ENCODE data around the gene IL17B. TPM values are rescaled to one million over a fixed set of nuclear protein-coding genes. Genes with fewer than 3 reads are reported as not detected.

The IL17B gene
- total and polyA plus RNA-seq, 2 of the 8 experiments (the other 6 are each of a cell fraction or from before 2014, with no cell fraction given): 0.18 TPM; not detected in 1

DNA sequence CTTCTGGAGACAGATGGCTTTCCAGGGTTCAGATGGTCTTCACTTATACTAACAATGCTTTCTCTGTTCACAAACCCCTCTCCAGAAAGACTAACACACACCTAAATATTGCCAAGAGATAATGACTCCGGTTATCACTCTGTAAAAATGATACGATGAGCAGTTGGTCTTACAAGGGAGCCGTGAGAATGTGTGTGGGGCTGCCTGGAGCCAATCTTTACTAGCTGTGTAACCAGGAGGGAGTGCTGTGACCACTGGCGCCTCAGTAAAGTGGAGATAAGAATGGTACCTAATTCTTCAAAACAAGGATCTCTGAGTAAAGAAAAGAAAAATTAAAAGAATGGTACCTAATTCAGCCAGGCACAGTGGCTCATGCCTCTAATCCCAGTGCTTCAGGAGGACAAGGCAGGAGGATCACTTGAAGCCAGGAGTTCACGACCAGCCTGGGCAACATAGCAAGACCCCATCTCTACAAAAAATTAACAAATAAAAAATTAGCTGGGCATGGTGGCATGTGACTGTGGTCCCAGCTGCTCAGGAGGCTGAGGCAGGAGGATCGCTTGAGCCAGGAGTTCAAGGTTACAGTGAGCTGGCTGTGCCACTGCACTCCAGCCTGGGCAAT is 39.9 kb upstream of the IL17B start:
- Histone ChIP-seq H2BK20ac (ENCODE audit: low read length) (no peak overlapping the region), H3K56ac (replicated peaks; ENCODE audit: insufficient read length, low read depth, low read length) (no peak overlapping the region), H3K14ac (ENCODE audit: insufficient read length) (no peak overlapping the region), H3K79me2 (ENCODE audit: control insufficient read depth in 1 of 2, insufficient read depth in 2 of 2, low read length in 2 of 2) (no peaks in the 10 kb centered on the region), H2BK15ac (ENCODE audit: low read length) (no peak overlapping the region), H4K20me1 (replicated peaks in 1 of 2; ENCODE audit: control insufficient read depth in 1 of 2, insufficient read depth in 2 of 2, low read length in 2 of 2) (no peaks in the 10 kb centered on the region), H3K27me3 (replicated peaks in 1 of 4; ENCODE audit: control insufficient read depth in 3 of 4, extremely low read depth in 1 of 4, insufficient read depth in 3 of 4, low read length in 3 of 4) (no peaks in the 10 kb centered on the region), H3K36me3 (ENCODE audit: control insufficient read depth in 2 of 4, insufficient read depth in 4 of 4, low read length in 3 of 4) (no peaks in the 10 kb centered on the region), H2BK120ac (replicated peaks; ENCODE audit: low read depth, low read length) (no peak overlapping the region), H3K79me1 (ENCODE audit: low read depth, low read length) (no peaks in the 10 kb centered on the region), H3K4me2 (ENCODE audit: insufficient read depth in 1 of 2, low read depth in 2 of 2, low read length in 2 of 2) (no peak overlapping the region), H3K4ac (replicated peaks; ENCODE audit: insufficient read length, low read depth, low read length) (no peak overlapping the region), H3K9ac (replicated peaks in 1 of 4; ENCODE audit: extremely low read depth in 1 of 4, low read depth in 3 of 4, low read length in 3 of 4) (no peak overlapping the region), H3K9me3 (ENCODE audit: insufficient read depth in 2 of 2, low read depth in 1 of 2, low read length in 1 of 2) (no peaks in the 10 kb centered on the region), H3K18ac (ENCODE audit: extremely low read depth, low read length) (no peak overlapping the region), H4K91ac (replicated peaks; ENCODE audit: insufficient read length, low read length) (no peak overlapping the region), H2AK5ac (ENCODE audit: low read depth, low read length) (no peak overlapping the region), H2BK5ac (ENCODE audit: low read depth, low read length) (no peak overlapping the region), H4K5ac (ENCODE audit: insufficient read length, low read depth, low read length) (no peak overlapping the region), H3K27ac (ENCODE audit: low read depth, low read length) (no peak overlapping the region), H3K4me1 (replicated peaks in 1 of 4; ENCODE audit: control insufficient read depth in 3 of 4, insufficient read depth in 4 of 4, low read length in 3 of 4) (peaks cover 8 to 25% (median 16%) of the 10 kb centered on the region in 4 experiments), H4K8ac (ENCODE audit: extremely low read depth, insufficient read depth, low read length) (no peak overlapping the region), H3K23me2 (ENCODE audit: low read depth, low read length) (no peaks in the 10 kb centered on the region), H3K4me3 (ENCODE audit: extremely low read depth in 1 of 4, insufficient read depth in 2 of 4, low read depth in 3 of 4, low read length in 4 of 4) (no peak overlapping the region), H2BK12ac (ENCODE audit: low read depth, low read length) (no peak overlapping the region), H3K23ac (ENCODE audit: insufficient read length) (no peak overlapping the region), H2AFZ (ENCODE audit: low read length) (no peak overlapping the region)
- FAIRE-seq (no peak), DNase-seq (ENCODE audit: low read depth in 1 of 2, low spot score in 2 of 2) (no peak)
- ChIA-PET POLR2A (ENCODE audit: partially characterized antibody) (interaction anchor here (1.3 to 2.9 kb wide), 2 partner anchors 12 to 41 kb away, joined by 3 to 11 read pairs; no protein-coding TSS in a partner anchor), CTCF (ENCODE audit: partially characterized antibody) (interaction anchor here (0.6 to 8.7 kb wide), 10 partner anchors 9 to 930 kb away, joined by 3 to 133 read pairs (median 7); no protein-coding TSS in a partner anchor)
- 97% methylated on average over 6 of the region's 6 CpGs; no CpG with 5 or more reads in 1 of the 2 experiments for WGBS, 2 experiments (ENCODE audit: extremely low coverage in 1 of 2, insufficient coverage in 1 of 2, insufficient read length in 1 of 2, insufficient replicate concordance in 2 of 2, low coverage in 1 of 2, low lambda C conversion rate in 2 of 2, missing lambda C conversion rate in 1 of 2)
- no peak for TF ChIP-seq CBX8 (IDR thresholded peaks at IDR 0.05; ENCODE audit: borderline replicate concordance, low read depth, low read length)
- no peak for TF ChIP-seq JUN (IDR thresholded peaks at IDR 0.05; ENCODE audit: low read depth, low read length)
- 0 out of 2 replicates have a peak, but pooled peaks have one; percentile 16 for TF ChIP-seq KDM1A (IDR thresholded peaks at IDR 0.05; ENCODE audit: borderline replicate concordance, low read length)

Measured in H1 (cell line).